Regular cardiac myocyte (primary cell): ENCODE data around the gene ESAM. TPM values are rescaled to one million over a fixed set of nuclear protein-coding genes. Genes with fewer than 3 reads are reported as not detected.

Experiments used
- total RNA-seq: library from RNA; depleted of rRNA; stranded (reverse); fragments of >200 nt; gene quantifications from 2 replicates; pipeline ENCODE4 v1.2.3, GENCODE V29; 2014

ESAM gene
- 2.5 and 7.1 TPM in 2 replicates for total RNA-seq

GRCh38 chr11:124762105-124762623, at the start of gene ESAM:
Gene ESAM, minus strand, starts transcription at chr11:124762290. Its CDS starts 136 bp downstream, at chr11:124762154.

GRCh38 chr11:124800226-124800929, 38.3 kb upstream of the ESAM start, which contains the start of gene MSANTD2:
Gene MSANTD2, minus strand, starts transcription at chr11:124800406. Its CDS starts 26 bp downstream, at chr11:124800380.

GRCh38 chr11:124751741-124752470, 10.2 kb downstream of the ESAM start, which contains the start of gene VSIG2:
Gene VSIG2, minus strand, starts transcription at chr11:124752255. Its CDS starts 118 bp downstream, at chr11:124752137.

GRCh38 chr11:124739479-124740276, 22.4 kb downstream of the ESAM start, which contains the start of gene NRGN:
Gene NRGN, plus strand, starts transcription at chr11:124739942. Its CDS starts 143 bp downstream, at chr11:124740085.

Other genes with a start within 250 kb of the ESAM start
- not detected in 2 replicates for gene OR8B12, start 218.6 kb downstream of the ESAM start, total RNA-seq
- gene OR8A1, start 192.3 kb downstream of the ESAM start, total RNA-seq = not detected in 2 replicates
- gene PANX3, start 150.9 kb downstream of the ESAM start, total RNA-seq = not detected in 2 replicates
- gene TBRG1, start 139.4 kb downstream of the ESAM start, total RNA-seq = 23.6 and 28.2 TPM in 2 replicates
- gene SIAE, start 88.6 kb downstream of the ESAM start, total RNA-seq = 7.1 and 18.6 TPM in 2 replicates
- gene SPA17, start 88.4 kb downstream of the ESAM start, total RNA-seq = 8.2 and 13.0 TPM in 2 replicates
- gene NRGN, start 22.3 kb downstream of the ESAM start, total RNA-seq = 0.28 and 0.77 TPM in 2 replicates
- gene VSIG2, start 10.0 kb downstream of the ESAM start, total RNA-seq = not detected in 2 replicates
- gene MSANTD2, start 38.1 kb upstream of the ESAM start, total RNA-seq = 8.5 and 8.8 TPM in 2 replicates
- gene ROBO3, start 103.1 kb upstream of the ESAM start, total RNA-seq = 6.1 and 6.2 TPM in 2 replicates
- gene ROBO4, start 135.6 kb upstream of the ESAM start, total RNA-seq = 1.1 and 6.9 TPM in 2 replicates
- gene HEPN1, start 157.0 kb upstream of the ESAM start, total RNA-seq = not detected in 2 replicates
- not detected in 2 replicates for gene HEPACAM, start 173.8 kb upstream of the ESAM start, total RNA-seq
- 0.85 and 3.6 TPM in 2 replicates for gene CCDC15, start 191.9 kb upstream of the ESAM start, total RNA-seq